GM20000 (cell line): ENCODE measurements around the gene MINAR2.

Experiments
- DNase-seq: peaks from one replicate; pipeline ENCODE4 v3.0.0; 2012; ENCODE audit warnings: low spot score
- CTCF ChIP-seq: IDR thresholded peaks from 2 replicates; pipeline ENCODE4 v1.5.1; 2012; ENCODE audit warnings: mild to moderate bottlenecking, control low read depth; ENCODE audit errors: extremely low read depth, missing control alignments

Gene MINAR2

GRCh38 chr5:129773376-129773775, 25.5 kb downstream of the MINAR2 start:
- DNase-seq, result no peak
- no peak for TF ChIP-seq CTCF

- TF ChIP-seq CTCF, result no peak
Measured at GRCh38 chr5:129781594-129781993, 33.7 kb downstream of the MINAR2 start.

GRCh38 chr5:129803403-129803802, 55.5 kb downstream of the MINAR2 start:
- DNase-seq, result no peak
- TF ChIP-seq CTCF, result no peak

More at GRCh38 chr5:129781594-129781993, 33.7 kb downstream of the MINAR2 start:
- DNase-seq, result no peak

- TF ChIP-seq CTCF, result no peak
- DNase-seq, result no peak
Measured at GRCh38 chr5:129804705-129805104, 56.8 kb downstream of the MINAR2 start.

GRCh38 chr5:129807162-129807814, 59.4 kb downstream of the MINAR2 start:
- no peak for TF ChIP-seq CTCF
- DNase-seq, result no peak
